Activated CD4-positive, alpha-beta T cell treated with anti-CD3 and anti-CD28 coated beads, Interleukin-2, amount 10 ng/mL, durations not matched to agents 7 days and 5 days (primary cell): ENCODE data around the gene TFPT. TPM values are rescaled to one million over a fixed set of nuclear protein-coding genes. Genes with fewer than 3 reads are reported as not detected.

Experiments
- CTCF ChIA-PET: fragments of 350-600 bp; sonication (Branson Sonifier 250); formaldehyde crosslinking; loops from one replicate; lab custom pipeline; 2021; ENCODE audit warnings: antibody characterized with exemption; lab: Charles Lee
- POLR2A ChIA-PET: fragments of 350-600 bp; sonication (Branson Sonifier 250); formaldehyde crosslinking; loops from one replicate; lab custom pipeline; 2021; ENCODE audit warnings: antibody characterized with exemption; lab: Charles Lee
- DNase-seq: peaks from one replicate; pipeline ENCODE4 v3.0.0-alpha.2; 2020
- H3K27ac Mint-ChIP-seq: one replicate; pipeline ENCODE4 v1.8.0; 2021; ENCODE audit warnings: mild to moderate bottlenecking, moderate library complexity, mixed read lengths
- H3K27me3 Mint-ChIP-seq: one replicate; pipeline ENCODE4 v1.8.0; 2021; ENCODE audit warnings: mixed read lengths
- H3K36me3 Mint-ChIP-seq: one replicate; pipeline ENCODE4 v1.8.0; 2021; ENCODE audit warnings: low read depth, mixed read lengths
- H3K4me1 Mint-ChIP-seq: one replicate; pipeline ENCODE4 v1.8.0; 2021; ENCODE audit warnings: mixed read lengths
- H3K4me3 Mint-ChIP-seq: one replicate; pipeline ENCODE4 v1.8.0; 2021; ENCODE audit warnings: mild to moderate bottlenecking, moderate library complexity, mixed read lengths
- H3K9me3 Mint-ChIP-seq: one replicate; pipeline ENCODE4 v1.8.0; 2021; ENCODE audit warnings: mixed read lengths
- total RNA-seq, 2 experiments: library from RNA; stranded (reverse); gene quantifications; one replicate each; pipeline ENCODE4 v1.2.3, GENCODE V29; 2021

TFPT gene
- total RNA-seq, 2 experiments from 2014 or later, result 39.5 to 42.4 TPM

DNA sequence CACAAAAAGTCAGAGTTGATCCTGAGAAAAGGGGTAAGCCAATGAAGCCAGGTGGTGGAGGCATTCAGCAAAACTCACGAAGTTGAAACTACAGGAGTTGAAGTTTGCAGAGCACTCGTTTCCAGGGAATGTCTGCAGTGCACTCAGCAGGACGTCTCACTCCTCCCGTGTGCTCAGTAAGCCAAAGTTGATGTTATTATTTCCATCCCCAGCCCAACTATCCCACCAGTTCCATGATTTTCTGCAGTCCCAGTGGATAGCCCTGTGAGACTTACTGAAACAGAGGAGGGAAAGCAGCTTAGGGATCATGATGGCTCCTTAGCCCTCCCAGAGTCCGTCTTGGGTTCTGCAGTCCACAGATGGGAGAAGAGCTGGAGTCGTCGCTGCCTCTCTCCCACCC lies 34.4 kb downstream of the TFPT start, which contains the start of gene TARM1:
Gene TARM1, minus strand, starts transcription at position 334 of the 400 bp plus-strand sequence. Its CDS starts 25 bp downstream, at position 309.
- no peaks in the 10 kb centered on the region for H3K4me1 Mint-ChIP-seq
- peaks cover 3% of the 10 kb centered on the region for H3K27me3 Mint-ChIP-seq
- H3K27ac Mint-ChIP-seq, result no peak within 1 kb of the TSS
- H3K36me3 Mint-ChIP-seq, result no peaks in the 10 kb centered on the region
- ChIA-PET CTCF (no interaction called here), POLR2A (no interaction called here)
- no peak within 1 kb of the TSS for H3K4me3 Mint-ChIP-seq
- H3K9me3 Mint-ChIP-seq, result peaks cover 11% of the 10 kb centered on the region
- DNase-seq, result no peak

DNA sequence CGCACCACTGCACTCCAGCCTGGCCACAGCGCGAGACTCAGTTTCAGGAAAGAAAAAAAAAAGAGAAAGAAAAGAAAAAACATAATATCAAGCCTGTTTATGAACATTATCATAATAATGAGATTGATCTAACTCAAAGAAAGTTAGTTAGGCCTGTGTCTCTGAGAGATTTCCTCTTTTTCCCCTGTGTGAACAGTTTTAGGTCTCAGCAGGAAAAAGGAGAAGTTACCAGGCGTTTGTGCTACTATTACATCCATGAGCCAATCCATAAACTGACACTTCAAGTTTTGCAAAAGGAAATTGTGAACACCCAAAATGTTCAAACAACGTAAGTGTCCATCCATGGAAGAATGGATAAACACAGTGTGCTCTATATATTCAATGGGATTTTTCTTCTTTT lies 38.1 kb downstream of the TFPT start:
- Mint-ChIP-seq H3K4me1 (no peaks in the 10 kb centered on the region), H3K27ac (no peak overlapping the region), H3K4me3 (no peak overlapping the region), H3K36me3 (no peaks in the 10 kb centered on the region), H3K9me3 (peaks cover 5% of the 10 kb centered on the region), H3K27me3 (peaks cover 3% of the 10 kb centered on the region)
- ChIA-PET POLR2A (no interaction called here), CTCF (no interaction called here)
- DNase-seq, result no peak

DNA sequence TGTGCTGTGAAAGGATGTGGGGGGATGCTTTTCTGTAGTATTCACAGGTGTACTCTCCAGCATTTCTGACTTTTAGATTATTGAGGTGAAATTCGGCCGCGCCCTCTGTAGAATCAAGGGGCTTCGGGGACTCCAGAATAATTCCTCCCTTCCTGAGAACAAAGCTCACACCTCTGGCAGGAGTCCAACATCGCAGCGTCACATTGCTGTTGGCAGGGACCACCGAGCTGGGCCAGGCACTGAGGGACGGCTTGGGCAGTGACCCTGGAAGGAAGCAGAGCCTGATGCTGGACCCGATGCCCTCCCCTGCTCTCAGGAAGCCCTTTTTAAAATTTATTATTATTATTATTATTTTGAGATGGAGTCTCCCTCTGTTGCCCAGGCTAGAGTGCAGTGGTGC lies 40.6 kb downstream of the TFPT start:
- Mint-ChIP-seq H3K4me3 (no peak overlapping the region), H3K9me3 (peaks cover 2% of the 10 kb centered on the region), H3K4me1 (no peaks in the 10 kb centered on the region), H3K27ac (no peak overlapping the region), H3K36me3 (no peaks in the 10 kb centered on the region), H3K27me3 (peaks cover 3% of the 10 kb centered on the region)
- ChIA-PET CTCF (no interaction called here), POLR2A (no interaction called here)
- no peak for DNase-seq

DNA sequence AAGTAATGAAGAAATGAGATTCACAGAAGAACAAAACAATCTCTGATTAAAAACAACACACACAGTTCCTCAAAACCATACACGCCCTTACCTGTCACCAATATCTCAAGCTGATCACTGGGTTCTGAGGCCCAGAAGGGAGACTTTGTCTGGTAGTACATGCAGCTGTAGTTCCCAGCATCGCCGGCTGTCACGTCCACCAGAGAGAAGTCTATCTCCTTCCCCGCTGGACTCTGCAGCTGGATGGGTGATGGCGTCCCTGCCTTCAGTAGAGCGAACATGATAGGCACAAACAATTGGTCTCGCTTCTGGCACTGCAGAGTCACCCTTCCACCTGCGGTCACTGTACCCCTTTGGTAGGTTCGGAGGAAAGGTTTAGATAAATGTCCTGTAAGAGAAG lies 41.6 kb downstream of the TFPT start:
- Mint-ChIP-seq H3K27me3 (no peaks in the 10 kb centered on the region), H3K27ac (no peak overlapping the region), H3K4me1 (no peaks in the 10 kb centered on the region), H3K36me3 (no peaks in the 10 kb centered on the region), H3K9me3 (no peaks in the 10 kb centered on the region), H3K4me3 (no peak overlapping the region)
- CTCF ChIA-PET, result no interaction called here
- DNase-seq, result no peak
- POLR2A ChIA-PET, result no interaction called here

DNA sequence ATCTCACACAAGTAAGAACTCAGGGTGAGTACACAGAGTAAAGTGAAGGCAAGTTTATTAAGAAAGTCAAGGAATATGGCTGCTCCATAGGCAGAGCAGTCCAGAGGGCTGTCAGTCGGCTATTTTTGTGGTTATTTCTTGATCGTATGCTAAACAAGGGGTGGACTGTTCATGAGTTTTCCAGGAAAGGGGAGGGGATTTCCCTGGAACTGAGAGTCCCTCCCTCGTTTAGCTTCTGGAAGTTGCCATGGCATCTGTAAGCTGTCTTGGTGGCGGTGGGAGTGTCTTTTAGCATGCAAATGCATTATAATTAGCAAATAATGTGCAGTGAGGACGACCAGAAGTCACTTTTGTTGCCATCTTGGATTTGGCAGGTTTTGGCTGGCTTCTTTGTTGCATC lies 46.0 kb downstream of the TFPT start:
- H3K9me3 Mint-ChIP-seq, result no peaks in the 10 kb centered on the region
- no peak for DNase-seq
- no peak overlapping the region for H3K4me3 Mint-ChIP-seq
- CTCF ChIA-PET, result no interaction called here
- H3K27me3 Mint-ChIP-seq, result no peaks in the 10 kb centered on the region
- H3K27ac Mint-ChIP-seq, result no peak overlapping the region
- POLR2A ChIA-PET, result no interaction called here
- no peaks in the 10 kb centered on the region for H3K36me3 Mint-ChIP-seq
- no peaks in the 10 kb centered on the region for H3K4me1 Mint-ChIP-seq

DNA sequence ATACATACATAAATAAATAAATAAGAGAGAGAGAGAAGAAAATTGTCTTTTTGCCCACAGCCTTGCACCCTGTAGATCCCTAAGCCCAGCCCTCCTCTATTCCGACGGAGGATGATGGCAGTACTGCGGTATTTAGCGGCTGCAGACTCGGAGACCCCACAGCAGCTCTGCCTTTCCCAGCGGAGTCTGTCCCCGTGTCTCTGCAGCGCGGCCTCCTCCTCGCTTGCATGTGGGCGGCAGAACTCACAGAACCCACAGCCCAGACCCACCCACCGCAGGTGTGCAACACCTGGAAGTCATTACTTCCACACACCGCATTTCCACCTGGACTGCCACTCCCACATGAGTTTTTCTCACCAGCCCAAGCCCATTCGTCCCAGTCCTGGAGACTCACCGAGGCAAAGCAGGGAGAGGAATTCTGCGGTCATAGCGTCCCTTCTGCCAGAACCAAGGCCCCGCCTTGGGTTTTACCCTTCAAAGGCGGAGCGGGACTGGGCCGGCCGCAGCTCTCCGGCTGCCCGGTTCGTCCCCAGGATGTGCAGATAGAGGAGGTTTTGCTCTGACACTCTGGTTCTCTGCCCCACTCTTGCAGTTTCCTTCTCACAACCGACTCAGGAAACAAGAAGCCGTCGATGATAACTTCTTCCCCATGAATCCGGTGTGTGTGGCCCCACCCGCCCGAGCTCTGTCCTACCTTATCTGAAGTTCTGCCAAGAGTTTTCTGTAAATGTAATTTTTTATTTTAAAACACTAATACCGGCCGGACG lies 51.9 kb downstream of the TFPT start, which contains the start of gene VSTM1:
Gene VSTM1, minus strand, starts transcription at position 548 of the 767 bp plus-strand sequence. Its CDS starts 120 bp downstream, at position 428.
- Mint-ChIP-seq H3K9me3 (no peaks in the 10 kb centered on the region), H3K27ac (no peak within 1 kb of the TSS), H3K27me3 (no peaks in the 10 kb centered on the region), H3K4me3 (no peak within 1 kb of the TSS), H3K4me1 (no peaks in the 10 kb centered on the region), H3K36me3 (no peaks in the 10 kb centered on the region)
- POLR2A ChIA-PET, result no interaction called here
- DNase-seq, result no peak
- CTCF ChIA-PET, result interaction anchor here (0.6 kb wide), 1 partner anchor 15 kb away, joined by 4 read pairs; no protein-coding TSS in a partner anchor

DNA sequence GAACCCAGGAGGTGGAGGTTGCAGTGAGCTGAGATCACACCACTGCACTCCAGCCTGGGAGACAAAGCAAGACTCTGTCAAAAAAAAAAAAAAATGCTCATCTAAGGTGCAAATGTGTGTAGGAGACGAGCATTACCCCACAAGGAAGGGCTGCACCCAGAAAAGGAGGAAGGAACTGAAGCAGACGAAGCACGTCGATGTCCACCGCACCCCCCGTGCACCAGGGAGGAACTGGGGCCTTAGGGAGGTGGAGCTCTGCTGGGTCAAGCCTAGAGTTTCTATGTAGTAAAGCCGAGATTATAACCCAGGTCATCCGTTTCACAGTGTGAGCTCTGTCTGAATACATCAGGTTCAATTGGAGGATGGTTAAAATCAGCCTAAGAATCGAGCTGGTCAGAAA lies 52.8 kb downstream of the TFPT start:
- Mint-ChIP-seq H3K36me3 (no peaks in the 10 kb centered on the region), H3K4me3 (no peak overlapping the region), H3K4me1 (no peaks in the 10 kb centered on the region), H3K27ac (no peak overlapping the region), H3K27me3 (no peaks in the 10 kb centered on the region), H3K9me3 (no peaks in the 10 kb centered on the region)
- POLR2A ChIA-PET, result no interaction called here
- CTCF ChIA-PET, result no interaction called here
- no peak for DNase-seq

Other genes with a start within 250 kb of the TFPT start
- gene MYADM, start 247.8 kb downstream of the TFPT start, total RNA-seq, result 100 to 1,000 TPM; 107 to 122 TPM
- under 1 TPM; 0.40 to 0.45 TPM for gene PRKCG, start 233.5 kb downstream of the TFPT start, total RNA-seq
- gene CACNG7, start 206.4 kb downstream of the TFPT start, total RNA-seq, result not detected
- not detected for gene CACNG8, start 152.7 kb downstream of the TFPT start, total RNA-seq
- gene CACNG6, start 124.0 kb downstream of the TFPT start, total RNA-seq, result not detected
- not detected for gene VSTM1, start 51.8 kb downstream of the TFPT start, total RNA-seq
- gene TARM1, start 34.3 kb downstream of the TFPT start, total RNA-seq, result not detected
- under 1 TPM; 0.15 to 0.32 TPM for gene OSCAR, start 14.9 kb downstream of the TFPT start, total RNA-seq
- gene NDUFA3, start 12.8 kb downstream of the TFPT start, total RNA-seq, result 100 to 1,000 TPM; 128 to 148 TPM
- 10 to 100 TPM; 74.1 to 83.8 TPM for gene PRPF31, start 97 bp upstream of the TFPT start, total RNA-seq
- gene CNOT3, start 22.1 kb upstream of the TFPT start, total RNA-seq, result 10 to 100 TPM; 63.7 to 64.8 TPM
- 1 to 10 TPM; 7.6 to 9.1 TPM for gene LENG1, start 44.1 kb upstream of the TFPT start, total RNA-seq
- gene TMC4, start 57.5 kb upstream of the TFPT start, total RNA-seq, result 1 to 10 TPM; 4.6 to 4.9 TPM
- gene MBOAT7, start 73.9 kb upstream of the TFPT start, total RNA-seq, result 10 to 100 TPM; 56.0 to 61.0 TPM
- gene TSEN34, start 75.7 kb upstream of the TFPT start, total RNA-seq, result 10 to 100 TPM in 1 of 2 experiments, 1 to 10 TPM in 1; 7.9 to 10.2 TPM
- 1,000 to 10,000 TPM; 1,257 to 1,351 TPM for gene RPS9, start 85.2 kb upstream of the TFPT start, total RNA-seq
- gene LILRB3, start 107.3 kb upstream of the TFPT start, total RNA-seq, result 1 to 10 TPM in 1 of 2 experiments, under 1 TPM in 1; 0.62 to 2.0 TPM
- gene LILRA6, start 127.1 kb upstream of the TFPT start, total RNA-seq, result under 1 TPM; 0.37 to 0.45 TPM
- not detected for gene LILRB5, start 141.6 kb upstream of the TFPT start, total RNA-seq
- not detected for gene LILRB2, start 165.5 kb upstream of the TFPT start, total RNA-seq
- gene LILRA5, start 197.5 kb upstream of the TFPT start, total RNA-seq, result not detected
- not detected for gene LILRA4, start 223.5 kb upstream of the TFPT start, total RNA-seq
- 10 to 100 TPM; 54.0 to 59.3 TPM for gene LAIR1, start 249.3 kb upstream of the TFPT start, total RNA-seq